SK-N-DZ (cell line): ENCODE data around the gene NADSYN1.

Source experiments
- DNase-seq: peaks from one replicate; pipeline ENCODE4 v3.0.0-alpha.2; 2015; ENCODE audit warnings: low spot score

Gene NADSYN1

GRCh38 chr11:71473793-71474080 is 20.7 kb downstream of the NADSYN1 start:
- no peak for DNase-seq

DNA sequence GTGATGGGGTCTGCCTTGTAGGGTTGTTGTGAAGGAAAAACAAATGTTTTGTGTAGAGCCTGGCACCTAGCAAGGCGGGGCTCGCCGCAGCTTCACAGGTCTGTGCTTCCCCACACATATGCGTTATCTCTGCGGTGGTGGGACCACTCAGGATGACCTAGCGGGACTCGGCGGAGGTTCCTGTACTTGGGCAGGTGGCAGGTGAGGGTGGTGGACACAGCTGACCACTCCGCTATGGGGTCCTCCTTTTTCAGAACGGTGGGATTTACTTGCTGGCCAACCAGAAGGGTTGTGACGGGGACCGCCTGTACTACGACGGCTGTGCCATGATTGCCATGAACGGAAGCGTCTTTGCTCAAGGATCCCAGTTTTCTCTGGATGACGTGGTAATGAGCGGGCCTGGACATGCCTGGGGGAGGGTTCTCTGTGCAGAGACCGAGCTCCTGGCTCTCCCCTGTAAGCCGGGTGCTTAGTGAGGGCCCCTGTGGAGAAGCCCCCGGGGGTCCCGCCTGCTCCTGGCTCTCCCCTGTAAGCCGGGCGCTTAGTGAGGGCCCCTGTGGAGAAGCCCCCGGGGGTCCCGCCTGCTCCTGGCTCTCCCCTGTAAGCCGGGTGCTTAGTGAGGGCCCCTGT is 21.3 kb downstream of the NADSYN1 start:
- DNase-seq, result no peak

GRCh38 chr11:71474771-71475483 is 21.9 kb downstream of the NADSYN1 start:
- DNase-seq, result no peak

DNA sequence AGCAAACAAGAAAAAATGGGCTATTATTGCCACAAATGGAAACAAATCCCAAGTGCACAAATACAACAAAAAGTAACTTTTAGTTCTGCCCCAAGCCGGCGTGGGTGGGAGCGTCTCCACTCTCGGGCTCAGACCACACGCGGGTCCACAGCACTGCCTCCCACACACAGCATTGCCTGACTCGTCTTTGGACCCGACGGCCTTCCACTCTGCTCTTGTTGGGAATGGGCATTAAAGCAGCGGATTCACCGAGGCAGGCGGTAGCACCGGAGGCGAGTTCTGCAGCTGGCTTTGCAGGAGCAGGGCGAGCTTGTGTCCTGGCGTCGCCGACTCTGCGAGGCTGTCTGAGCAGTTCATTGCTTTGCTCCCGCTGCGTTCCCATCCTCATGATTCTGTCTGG is 23.0 kb downstream of the NADSYN1 start:
- DNase-seq, result no peak

GRCh38 chr11:71476926-71477640 is 24.1 kb downstream of the NADSYN1 start:
- no peak for DNase-seq

DNA sequence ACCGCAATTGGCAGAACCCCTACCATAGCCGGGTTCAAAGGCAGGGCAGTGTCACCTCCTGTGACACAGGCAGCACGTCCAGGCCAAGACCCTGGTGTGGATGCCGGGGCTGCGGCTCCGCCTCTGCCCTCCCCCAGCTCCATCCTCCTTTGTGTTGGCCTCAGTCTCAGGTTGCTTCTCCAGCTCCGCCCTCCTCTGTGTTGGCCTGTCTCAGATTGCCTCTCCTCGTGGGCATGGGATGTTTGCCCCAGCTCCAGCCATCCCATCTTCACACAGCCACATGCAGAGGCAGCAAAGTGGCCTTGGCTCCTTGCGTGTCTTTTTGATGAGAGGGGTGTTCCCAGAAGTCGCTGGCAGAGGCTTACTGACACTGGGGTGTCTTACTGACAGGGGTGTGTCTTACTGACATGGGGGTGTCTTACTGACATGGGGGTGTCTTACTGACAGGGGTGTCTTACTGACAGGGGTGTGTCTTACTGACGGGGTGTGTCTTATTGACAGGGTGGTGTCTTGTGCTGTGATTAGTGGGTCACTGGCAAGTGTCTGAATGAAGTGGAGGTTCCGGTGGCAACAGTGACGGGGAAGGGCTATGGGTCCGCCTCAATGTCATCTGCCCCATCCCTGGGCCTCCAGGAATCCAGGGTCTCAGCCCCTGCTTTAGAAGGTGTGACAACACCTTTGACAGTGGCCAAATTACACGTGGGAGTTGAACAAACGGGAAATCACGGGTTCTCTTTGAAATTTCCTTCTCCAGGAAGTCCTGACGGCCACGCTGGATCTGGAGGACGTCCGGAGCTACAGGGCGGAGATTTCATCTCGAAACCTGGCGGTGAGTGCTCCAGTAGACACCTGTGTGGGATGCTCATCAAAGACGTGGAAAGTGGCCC is 24.9 kb downstream of the NADSYN1 start:
- no peak for DNase-seq

DNA sequence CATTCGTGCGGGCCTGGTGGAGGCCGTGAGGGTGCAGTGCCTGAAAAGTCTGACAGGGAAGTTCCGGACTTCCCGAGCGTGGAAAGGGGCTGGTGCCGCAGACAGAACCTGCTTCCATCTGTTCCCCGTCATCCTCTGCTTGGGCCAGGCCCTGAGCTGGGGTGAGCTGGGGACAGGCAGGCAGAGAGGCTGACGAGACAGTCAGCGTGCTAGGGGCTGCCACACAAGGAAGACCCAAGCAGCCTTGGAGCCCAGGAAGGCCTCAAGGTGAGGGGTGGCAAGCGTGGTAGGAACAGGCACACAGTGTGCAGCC is 25.5 kb downstream of the NADSYN1 start:
- DNase-seq, result no peak

DNA sequence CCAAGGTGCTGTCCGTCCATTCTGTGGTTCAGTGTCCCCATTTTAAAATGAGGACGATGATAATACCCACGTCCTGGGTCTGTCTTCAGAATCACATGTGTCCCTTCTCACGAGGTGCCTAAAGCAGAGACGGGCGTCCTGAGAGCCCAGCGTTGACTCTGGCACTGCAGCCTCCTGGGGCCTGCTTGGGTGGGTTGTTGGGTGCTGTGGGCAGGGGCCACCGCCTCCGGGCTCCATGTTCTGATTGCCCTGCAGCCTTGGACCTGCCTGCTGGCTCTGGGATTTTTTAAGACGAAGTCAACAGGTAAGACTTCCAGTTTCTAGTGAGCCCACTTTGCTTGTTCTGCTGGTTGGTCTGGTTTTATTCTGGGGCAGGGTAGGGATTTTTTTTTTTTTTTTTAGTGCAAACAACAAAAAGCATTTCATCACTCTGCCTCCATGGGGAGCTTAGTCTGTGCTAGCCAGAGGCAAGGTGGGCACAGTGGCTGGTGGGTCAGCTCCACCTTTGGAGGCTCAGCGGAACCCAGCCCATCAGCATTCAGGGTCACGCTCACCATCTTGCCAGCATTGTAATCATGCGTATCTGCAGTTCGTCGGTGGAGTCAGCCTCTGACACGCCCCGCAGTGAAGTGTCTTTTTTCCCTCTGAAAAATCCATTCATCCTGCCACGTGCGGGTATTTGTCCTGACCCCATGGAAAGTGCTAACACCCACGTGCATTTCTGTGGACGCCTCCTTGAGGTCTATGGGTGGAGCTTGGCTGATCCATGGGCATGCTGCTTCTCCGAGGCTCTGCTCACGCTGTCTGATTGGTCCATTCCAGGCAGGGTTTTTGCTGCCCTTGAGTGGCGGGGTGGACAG is 28.3 kb downstream of the NADSYN1 start:
- no peak for DNase-seq

DNA sequence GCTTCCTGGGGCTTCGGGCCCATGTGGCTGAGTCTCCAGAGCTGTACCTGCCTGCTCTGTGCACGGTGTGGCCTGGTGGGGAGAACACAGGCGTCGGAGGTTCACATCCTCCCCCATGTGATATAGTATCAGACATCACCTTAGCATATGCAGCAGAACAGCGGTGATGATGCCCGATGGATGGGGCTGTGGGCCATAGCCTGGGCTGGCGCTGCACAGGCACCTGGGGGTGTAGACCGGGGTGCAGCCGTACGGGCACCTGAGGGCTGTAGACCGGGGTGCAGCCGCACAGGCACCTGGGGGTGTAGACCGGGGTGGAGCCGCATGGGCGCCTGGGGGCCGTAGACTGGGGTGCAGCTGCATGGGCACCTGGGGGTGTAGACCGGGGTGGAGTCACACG is 29.2 kb downstream of the NADSYN1 start:
- no peak for DNase-seq

GRCh38 chr11:71482746-71483364 is 29.9 kb downstream of the NADSYN1 start:
- DNase-seq, result no peak

DNA sequence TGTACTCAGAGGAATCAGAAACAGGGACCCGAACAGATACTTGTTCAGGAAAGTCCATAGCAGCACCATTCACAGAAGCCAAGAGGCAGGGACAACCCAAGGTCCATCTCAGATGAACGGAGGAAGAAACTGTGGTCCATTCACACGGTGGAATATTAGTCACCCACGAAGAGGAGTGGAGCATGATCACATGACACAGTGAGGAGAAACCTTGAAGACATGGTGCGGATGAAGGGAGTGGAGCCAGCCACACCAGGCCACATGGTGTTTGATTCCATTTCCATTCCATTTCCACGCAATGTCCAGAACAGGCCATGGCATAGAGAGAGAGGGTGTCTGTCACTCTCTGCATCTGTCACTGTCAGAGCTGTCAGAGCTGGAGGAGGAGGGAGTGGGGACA is 30.7 kb downstream of the NADSYN1 start:
- no peak for DNase-seq

DNA sequence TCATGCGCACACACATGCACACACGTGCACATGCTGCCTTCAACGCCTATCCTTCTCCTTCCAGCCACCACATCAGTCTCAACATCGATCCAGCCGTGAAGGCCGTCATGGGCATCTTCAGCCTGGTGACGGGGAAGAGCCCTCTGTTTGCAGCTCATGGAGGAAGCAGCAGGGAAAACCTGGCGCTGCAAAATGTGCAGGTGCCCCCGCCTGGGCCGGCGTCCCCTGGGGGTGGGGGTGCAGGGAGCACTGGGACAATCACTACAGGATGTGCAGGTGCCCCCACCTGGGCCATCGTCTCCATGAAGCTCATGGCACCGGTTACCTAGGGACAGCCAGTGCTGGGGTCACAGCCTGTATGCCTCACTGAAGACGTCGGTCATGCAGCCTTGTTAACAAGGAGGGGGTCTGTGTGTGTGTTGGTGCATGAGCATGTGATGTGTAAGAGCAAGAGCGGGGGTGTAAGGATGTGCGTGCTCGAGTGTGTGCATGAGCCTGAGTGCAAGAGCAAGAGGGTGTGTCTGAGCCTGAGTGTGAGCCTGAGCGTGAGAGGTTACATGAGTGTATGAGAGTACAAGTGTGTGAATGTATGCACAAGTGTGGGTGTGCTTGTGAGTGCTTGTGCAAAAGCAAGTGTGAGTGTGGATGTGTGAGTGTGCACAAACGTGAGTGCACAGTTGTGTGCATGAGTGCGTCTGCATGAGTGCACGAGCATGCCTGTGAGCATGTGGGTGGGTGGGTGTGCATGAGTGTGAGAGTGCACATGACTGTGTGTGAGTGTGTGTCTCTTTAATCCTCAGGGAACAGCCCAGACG is 31.5 kb downstream of the NADSYN1 start:
- no peak for DNase-seq

DNA sequence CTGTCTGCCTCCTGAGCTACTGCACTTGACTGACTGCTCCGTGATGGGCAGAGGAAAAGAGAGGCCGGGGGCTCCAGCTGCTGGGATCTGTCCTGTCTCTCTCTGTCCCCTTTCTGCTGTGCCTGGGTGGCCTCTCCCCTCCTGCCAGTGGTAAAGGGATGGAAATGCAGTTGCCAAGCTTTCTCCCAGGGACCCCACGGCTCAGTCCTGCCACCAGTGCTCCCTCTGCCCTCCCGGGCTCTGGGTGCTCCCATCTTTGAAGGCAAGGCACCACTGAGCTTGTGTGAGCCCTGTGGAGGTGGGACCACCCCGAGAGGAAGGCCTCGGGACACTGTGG is 32.0 kb downstream of the NADSYN1 start:
- no peak for DNase-seq

GRCh38 chr11:71485466-71485865 is 32.5 kb downstream of the NADSYN1 start:
- DNase-seq, result no peak

- DNase-seq, result no peak
These were observed 33.3 kb downstream of the NADSYN1 start for GRCh38 chr11:71486320-71486719.

- no peak for DNase-seq
These were observed 35.8 kb downstream of the NADSYN1 start for GRCh38 chr11:71488681-71489270.

DNA sequence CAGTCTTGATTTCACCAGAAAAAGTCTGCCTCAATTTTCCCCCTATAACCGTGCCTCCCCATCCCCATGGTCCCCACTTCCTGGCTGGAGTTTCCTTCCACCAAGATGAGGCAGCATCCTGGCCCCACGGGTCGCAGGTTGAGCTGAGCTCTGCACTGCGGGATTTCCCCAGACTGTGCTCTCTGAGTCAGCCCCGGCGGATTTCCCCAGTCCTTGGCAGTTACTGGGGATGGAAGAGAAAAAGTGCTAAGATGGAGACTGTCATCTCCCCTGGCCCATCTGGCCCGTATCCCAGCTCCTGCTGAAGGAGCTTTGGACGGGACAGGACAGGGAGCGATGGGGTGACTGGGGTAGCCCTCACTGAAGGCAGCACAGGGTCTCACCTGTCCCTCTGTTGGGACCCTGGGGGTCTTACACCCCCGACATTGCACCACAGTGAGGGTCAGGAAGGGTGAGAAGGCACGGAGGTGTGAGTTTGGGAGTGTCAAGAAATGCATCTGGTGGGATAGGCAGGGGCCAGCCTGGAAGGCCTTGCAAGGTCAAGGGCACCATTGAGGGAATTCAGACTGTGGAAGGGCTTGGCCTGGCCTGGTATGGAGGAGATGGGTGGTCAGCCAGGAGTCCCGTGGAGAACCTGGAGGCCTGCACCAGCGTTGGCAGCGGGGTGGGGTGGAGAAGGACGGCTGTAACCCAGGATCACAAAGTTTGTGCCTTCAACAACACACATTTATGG is 36.5 kb downstream of the NADSYN1 start:
- no peak for DNase-seq

DNA sequence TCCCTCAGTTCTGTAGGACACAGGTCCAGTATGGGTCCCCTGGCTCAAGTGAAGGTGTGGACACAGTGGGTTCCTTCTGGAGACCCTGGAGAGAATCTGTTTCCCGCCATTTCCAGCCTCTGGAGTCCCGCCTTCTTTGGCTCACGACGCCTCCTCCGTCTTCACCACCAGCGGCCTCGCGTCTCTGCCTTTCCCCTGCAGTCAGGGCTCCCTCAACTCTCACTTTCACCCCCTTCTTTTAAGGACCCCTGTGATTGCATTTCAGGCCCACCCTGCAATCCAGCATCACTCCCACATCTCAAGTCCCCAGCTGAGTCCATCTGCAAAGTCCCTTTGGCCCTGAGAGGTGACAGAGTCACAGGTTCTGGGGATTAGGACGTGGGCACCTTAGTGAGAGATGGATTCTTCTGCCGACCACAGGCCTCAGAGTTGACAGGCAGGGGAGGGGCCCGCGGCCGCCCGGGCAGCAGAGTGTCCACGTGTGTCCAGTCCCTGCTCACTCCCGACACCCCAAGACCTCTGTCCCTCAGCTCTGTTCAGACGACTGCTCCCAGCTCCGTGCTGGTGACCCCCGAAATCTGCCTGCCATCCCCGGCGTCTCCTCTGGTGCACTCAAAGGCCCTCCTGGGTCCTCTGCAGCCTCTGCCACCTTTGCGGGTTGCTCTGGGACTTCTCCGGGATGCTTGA is 37.2 kb downstream of the NADSYN1 start:
- DNase-seq, result no peak
